ENCODE data around the gene FAM168A.
A peak's percentile ranks its signal among the peaks of the same experiment; 100 is the strongest.

The FAM168A gene

GRCh38 chr11:73401217-73401923 is 196.5 kb downstream of the FAM168A start:
- no peak for DNase-seq (ENCODE audit: low read depth in 3 of 3)

GRCh38 chr11:73400293-73400692 is 197.6 kb downstream of the FAM168A start:
- DNase-seq (ENCODE audit: low read depth in 3 of 3), result no peak

GRCh38 chr11:73399636-73400035 is 198.3 kb downstream of the FAM168A start:
- no peak for DNase-seq (ENCODE audit: low read depth in 3 of 3)

- no peak for DNase-seq (ENCODE audit: low read depth in 3 of 3)
Observed at GRCh38 chr11:73399159-73399590, 198.7 kb downstream of the FAM168A start.

GRCh38 chr11:73398721-73399120 is 199.2 kb downstream of the FAM168A start:
- DNase-seq (ENCODE audit: low read depth in 3 of 3), result no peak

DNA sequence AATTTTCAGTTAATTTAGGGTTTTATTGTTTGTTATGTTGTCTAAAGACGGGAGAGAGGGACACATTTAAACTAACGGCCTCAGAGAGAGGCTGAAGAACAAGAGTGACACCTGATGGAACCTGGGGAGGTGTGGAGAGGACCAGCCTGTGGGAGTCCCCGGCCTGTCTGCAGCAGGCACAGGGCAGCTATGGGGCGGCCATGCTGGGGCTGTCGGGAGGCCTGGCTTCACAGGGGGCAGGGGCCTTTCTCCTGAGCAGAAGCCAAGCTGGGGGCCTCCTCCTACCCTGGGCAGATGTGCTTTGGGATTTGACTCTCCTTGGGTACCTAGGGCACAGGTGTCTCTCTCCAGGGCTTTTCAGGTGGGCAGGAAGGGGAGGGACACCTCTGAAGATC is 199.8 kb downstream of the FAM168A start:
- no peak for DNase-seq (ENCODE audit: low read depth in 3 of 3)

DNA sequence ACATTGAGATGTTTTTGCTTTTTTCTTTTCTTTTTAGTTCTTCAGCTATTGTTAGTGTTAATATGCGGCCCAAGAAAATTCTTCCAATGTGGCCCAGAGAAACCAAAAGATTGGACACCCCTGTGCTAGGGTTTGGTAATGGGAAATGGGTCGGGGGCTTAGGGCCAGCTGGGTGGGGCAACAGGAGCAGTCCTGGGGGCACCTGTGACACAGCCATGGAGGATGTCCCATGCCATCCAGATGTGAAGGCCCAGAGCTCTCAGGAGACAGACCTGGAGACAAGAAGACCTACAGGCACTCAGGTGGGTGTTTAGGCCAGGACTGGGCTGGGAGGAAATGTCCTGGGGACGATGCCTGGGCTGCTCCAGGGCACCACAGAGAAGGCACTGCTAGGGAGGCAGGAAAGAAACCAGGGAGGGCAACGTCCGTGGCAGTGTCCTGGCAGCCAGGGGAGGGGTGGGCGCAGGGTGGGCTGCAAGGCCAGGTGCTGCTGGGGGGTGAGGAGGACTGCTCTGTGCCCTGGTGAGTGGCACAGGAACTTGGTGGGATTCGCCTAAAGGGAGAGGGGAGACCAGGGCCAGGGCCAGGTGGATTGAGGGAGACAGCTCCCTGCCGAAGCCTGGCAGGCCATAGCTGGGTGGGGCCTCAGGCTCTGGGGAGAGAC is 200.3 kb downstream of the FAM168A start:
- no peak for DNase-seq (ENCODE audit: low read depth in 3 of 3)

DNA sequence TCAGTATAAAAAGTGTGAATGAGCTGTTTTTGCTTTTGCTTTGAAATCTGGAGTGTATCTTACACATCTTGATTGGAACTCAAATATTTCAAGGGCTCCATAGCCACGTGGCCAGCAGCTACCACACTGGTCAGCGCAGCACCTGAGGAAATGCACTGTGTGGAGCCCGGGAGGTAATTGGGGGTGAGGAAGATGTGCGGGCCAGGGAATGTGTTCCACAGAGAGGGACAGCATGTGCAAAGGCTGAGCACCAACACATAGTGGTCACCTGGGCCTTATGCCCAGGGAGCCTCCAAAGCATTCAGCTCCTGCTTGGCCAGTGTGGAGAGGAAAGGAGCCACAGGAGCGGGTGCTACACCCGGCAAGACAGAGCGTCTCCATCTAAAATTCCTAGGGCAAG is 200.9 kb downstream of the FAM168A start:
- no peak for DNase-seq (ENCODE audit: low read depth in 3 of 3)

- DNase-seq (ENCODE audit: low read depth in 3 of 3), result no peak
Observed at GRCh38 chr11:73396251-73396930, 201.5 kb downstream of the FAM168A start.

DNA sequence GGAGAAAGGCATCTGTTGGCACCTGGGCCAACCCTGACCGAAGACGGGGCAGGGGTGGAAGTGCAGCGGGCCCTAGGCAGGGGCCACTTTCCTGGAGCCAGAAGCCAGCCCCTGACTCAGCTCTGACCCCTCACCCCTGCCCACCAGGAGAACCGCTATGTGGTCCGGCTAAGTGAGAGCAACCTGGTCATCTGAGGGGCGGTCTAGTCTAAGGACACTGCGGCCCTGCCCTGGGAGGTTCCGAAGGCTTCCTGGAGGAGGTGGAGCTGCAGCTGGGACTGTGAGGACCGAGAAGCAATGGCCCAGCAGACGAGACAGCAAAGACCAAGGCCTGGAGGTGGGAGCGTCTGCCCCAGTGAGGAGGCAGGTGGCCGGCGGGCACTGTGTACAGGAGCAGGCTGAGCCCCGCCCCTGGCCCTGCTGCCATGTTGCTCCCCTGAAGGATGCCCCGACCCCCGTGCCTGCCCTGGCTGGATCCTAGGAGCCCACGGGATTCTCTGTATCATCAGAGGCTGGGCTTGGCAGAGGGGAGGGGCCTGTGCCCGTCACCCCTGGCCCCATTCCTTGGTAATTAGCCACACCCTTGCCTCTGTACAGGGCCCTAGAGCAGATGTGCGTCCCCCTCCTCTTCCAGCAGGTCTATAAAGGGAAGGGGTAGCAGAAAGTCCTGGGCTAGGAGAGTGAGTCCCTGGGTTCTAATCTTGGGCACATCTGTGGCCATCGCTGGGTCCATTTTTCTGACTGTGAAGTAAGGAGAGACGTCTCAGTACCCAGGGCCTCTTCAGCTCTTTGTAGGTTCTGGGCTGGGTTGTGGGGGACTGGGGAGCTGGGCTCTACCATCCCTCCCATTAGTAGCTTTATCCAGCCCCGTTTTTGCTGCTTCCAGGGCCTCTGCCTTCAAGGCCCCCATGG is 202.4 kb downstream of the FAM168A start:
- no peak for DNase-seq (ENCODE audit: low read depth in 3 of 3)

GRCh38 chr11:73394416-73395296 is 203.3 kb downstream of the FAM168A start:
- DNase-seq (ENCODE audit: low read depth in 3 of 3), result no peak

- peak; percentile 33 to 47 (median 35) for DNase-seq (ENCODE audit: low read depth in 3 of 3)
Observed at GRCh38 chr11:73393479-73394415, 204.2 kb downstream of the FAM168A start.

GRCh38 chr11:73393011-73393380 is 204.9 kb downstream of the FAM168A start:
- DNase-seq (ENCODE audit: low read depth in 3 of 3), result no peak

- DNase-seq (ENCODE audit: low read depth in 3 of 3), result no peak
Observed at GRCh38 chr11:73392108-73393010, 205.6 kb downstream of the FAM168A start.

- DNase-seq (ENCODE audit: low read depth in 3 of 3), result no peak
Observed at GRCh38 chr11:73391665-73392064, 206.2 kb downstream of the FAM168A start.

DNA sequence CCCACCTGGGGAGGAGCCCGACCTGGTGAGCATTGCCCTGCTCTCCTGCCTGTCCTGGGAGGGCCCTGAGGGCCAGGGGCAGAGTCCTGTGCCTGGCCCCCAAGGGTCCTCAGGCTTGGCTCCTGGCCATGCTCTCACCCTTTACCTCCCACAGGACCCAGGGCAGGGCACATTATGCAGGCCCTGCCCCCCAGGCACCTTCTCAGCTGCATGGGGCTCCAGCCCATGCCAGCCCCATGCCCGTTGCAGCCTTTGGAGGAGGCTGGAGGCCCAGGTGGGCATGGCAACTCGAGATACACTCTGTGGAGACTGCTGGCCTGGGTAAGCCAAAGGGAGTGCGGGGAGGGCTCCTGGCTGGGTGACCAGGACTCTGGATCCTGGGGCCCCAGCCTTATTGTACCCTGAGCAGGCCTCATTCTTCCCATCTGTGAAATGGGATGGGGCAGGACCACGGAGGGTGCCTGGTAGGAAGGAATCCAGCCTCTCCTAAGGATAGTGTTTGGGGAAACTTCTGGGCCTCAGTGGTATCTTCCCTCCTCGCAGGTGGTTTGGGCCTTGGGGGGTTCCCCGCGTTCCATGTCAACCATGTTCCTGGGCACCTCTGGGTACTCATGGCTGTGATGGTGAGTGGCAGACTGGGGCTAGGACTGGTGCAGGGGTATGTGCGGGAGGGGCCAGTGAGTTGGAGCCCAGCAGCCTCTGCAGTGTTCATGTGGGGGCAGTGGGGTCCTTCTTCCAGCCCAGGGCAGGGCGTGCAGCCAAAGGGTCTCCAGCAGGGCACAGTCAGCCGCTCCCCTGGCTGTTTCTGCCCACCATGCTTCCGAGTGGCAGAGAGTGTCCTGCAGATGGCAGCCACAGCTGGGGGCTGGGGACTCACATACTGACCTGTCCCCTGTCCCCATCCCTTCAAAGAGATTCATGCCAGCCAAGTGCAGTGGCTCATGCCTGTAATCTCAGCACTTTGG is 207.0 kb downstream of the FAM168A start:
- DNase-seq (ENCODE audit: low read depth in 3 of 3), result no peak

DNA sequence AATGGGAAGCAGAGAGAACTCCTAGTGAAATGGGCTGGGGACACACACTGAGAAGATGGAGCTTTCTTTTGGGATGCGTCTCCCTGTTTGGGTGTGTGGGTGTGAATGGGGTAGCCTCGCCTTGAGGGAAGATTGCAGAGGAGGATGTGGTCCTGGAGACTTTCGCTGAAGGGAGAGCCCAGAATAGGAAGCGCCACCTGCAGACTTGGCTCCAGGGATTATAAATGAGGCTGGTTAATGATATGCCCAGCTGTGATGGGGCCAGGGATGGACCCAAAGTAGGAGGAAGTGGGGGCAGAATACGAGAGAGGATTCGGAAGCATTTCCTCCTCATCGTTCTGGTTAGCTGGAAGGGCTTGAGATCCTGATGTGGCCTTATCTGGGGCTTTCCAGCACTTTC is 208.0 kb downstream of the FAM168A start:
- DNase-seq (ENCODE audit: low read depth in 3 of 3), result no peak

DNA sequence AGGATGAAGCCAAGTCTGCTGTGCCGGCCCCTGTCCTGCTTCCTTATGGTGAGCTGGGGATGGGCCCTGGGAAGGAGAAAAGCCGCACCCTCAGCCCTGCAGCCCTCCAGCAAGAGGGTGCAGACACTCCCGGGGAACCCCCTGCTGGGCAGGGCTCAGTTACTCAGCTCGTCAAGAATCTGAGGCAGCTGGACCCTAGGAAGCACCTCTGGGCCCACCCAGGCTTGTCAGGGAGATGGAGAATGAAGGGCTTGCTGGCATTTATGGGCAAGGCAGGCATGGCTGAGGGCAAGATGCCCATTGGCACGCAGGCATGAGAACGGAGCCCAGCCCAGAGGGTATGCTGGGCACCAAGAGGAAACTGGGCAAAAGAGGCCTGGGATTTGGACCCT is 208.8 kb downstream of the FAM168A start:
- DNase-seq (ENCODE audit: low read depth in 3 of 3), result no peak

Measured in stimulated activated CD4-positive, alpha-beta T cell treated with anti-CD3 and anti-CD28 coated beads, TNF-alpha, amount 100 ng/mL, for 4 hours (primary cell).